Stimulated activated CD8-positive, alpha-beta memory T cell treated with anti-CD3 and anti-CD28 coated beads, Interleukin-15, amount 100 ng/mL, for 4 hours (primary cell): Measurements from ENCODE around the gene ESYT3.
"Not testable (repeated sequence)": the region's sequence is repeated elsewhere in the genome, so short reads cannot be mapped to it uniquely, and the experiment has no call there.

Source experiments
- DNase-seq, 2 donors: peaks; one replicate each; pipeline ENCODE4 v3.0.0-alpha.2; 2020; ENCODE audit warnings: low read depth in 2 of 2

ESYT3 gene

GRCh38 chr3:138460536-138461205 is 26.3 kb downstream of the ESYT3 start:
- DNase-seq = no peak

GRCh38 chr3:138461246-138461645 is 26.8 kb downstream of the ESYT3 start:
- DNase-seq = no peak

- DNase-seq = no peak
Measured at GRCh38 chr3:138461896-138462295, 27.5 kb downstream of the ESYT3 start.

DNA sequence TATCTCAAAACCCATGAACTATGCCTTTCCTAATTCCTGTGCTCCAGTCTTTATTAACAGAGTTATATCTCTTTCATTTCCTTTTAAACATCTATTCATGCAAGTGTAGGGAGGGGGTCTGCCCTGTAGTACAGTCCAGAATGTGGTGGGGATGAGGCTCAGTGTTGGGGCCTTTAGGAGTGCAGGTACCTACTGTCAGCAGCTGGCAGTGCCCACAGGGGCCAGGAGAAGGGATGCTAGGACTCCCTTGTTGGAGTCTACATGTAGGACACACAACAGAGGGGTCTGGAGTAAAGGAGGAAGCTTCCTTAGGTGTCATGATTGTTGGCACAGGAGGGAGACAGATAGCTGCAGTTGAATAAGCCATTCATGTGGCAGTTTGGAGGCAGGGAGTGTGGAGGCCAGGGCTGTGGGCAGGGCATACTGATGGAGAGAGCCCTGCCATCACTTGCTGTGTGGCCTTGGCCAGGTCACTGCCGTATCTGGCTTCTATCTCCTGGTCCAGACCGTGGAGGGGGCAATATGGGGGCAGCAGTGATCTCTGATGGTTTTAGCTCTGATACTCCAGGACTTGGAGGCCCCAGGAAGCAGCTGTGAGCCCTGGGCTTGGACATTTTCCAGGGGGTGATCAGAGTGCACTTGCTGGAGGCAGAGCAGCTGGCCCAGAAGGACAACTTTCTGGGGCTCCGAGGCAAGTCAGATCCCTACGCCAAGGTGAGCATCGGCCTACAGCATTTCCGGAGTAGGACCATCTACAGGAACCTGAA is 29.5 kb downstream of the ESYT3 start:
- DNase-seq = no peak

- DNase-seq = no peak
Measured at GRCh38 chr3:138464491-138464860, 30.1 kb downstream of the ESYT3 start.

- DNase-seq = no peak
Measured at GRCh38 chr3:138465451-138465850, 31.0 kb downstream of the ESYT3 start.

DNA sequence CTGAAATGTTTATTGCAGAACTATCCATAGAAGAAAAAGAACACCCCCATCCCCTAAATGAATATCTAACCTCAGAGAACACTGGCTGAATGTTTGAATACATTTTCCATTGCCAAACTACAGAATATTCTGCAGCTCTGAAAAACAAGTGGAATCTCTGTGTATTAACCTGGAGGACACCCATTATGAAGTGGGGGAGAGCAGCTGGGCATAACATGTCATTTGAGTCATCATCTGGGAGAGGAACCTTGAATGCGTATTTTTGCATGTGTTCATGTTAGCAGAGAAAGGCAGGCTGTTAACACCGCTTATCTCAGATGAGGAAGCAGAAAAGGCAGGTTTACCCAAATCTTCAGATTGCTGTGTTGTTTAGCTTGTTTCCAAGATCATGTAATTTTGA is 31.5 kb downstream of the ESYT3 start:
- no peak for DNase-seq

GRCh38 chr3:138467931-138468330 is 33.5 kb downstream of the ESYT3 start:
- DNase-seq = no peak

GRCh38 chr3:138468451-138468850 is 34.0 kb downstream of the ESYT3 start:
- DNase-seq = no peak

DNA sequence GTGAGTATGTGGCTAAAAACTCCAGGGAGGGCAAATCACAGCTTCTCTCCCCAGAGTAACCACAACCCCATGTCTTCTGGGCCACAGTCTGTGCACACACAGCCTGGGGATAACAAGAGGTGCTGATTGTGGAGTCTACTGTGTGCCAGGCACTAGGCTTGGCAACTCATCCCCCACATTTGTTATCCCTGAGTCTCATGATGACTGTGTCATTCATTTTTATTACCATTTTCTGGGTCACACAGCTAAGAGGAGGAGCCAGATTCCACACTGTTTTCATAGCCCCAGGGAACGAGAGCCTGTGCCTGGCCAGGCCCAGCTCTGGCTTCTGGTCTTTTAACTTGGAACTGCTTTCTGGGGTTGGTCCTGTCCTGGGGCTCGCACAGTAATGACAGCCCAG is 34.5 kb downstream of the ESYT3 start:
- DNase-seq = no peak

DNA sequence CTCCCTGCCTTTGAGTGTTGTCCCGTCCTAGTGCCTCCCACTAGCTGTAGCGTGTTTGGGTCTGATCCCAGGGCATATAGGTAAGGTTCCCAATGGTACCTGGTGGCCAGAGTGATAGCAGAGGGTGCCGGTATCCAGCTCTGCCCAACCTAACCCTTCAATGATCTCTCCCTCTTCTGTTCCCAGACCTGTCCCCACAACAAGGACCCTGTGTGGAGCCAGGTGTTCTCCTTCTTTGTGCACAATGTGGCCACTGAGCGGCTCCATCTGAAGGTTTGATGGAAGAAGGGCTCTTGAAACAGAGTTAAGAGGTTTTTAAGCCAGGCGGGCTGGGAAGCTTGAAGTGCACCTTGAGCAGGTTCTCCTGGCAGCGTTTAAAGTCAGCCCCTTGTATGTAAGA is 35.5 kb downstream of the ESYT3 start:
- no peak for DNase-seq

DNA sequence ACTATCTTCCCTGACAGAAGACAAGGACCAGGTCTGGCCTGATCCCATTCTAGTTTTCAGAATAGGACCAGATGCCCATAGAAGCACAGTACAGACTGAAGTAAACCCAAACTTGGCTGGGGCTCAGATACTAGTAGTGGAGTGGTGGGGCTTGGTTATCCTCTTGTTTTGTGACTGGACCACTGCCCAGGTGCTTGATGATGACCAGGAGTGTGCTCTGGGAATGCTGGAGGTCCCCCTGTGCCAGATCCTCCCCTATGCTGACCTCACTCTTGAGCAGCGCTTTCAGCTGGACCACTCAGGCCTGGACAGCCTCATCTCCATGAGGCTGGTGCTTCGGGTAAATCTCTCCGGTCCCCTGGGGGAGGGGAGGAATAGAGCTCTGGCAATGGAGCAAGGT is 36.3 kb downstream of the ESYT3 start:
- DNase-seq = no peak

- no peak for DNase-seq
Measured at GRCh38 chr3:138471481-138471880, 37.1 kb downstream of the ESYT3 start.

- no peak for DNase-seq
Measured at GRCh38 chr3:138472141-138472825, 37.9 kb downstream of the ESYT3 start.

GRCh38 chr3:138473391-138473790 is 39.0 kb downstream of the ESYT3 start:
- DNase-seq = no peak

- no peak for DNase-seq
Measured at GRCh38 chr3:138474163-138474562, 39.7 kb downstream of the ESYT3 start.

DNA sequence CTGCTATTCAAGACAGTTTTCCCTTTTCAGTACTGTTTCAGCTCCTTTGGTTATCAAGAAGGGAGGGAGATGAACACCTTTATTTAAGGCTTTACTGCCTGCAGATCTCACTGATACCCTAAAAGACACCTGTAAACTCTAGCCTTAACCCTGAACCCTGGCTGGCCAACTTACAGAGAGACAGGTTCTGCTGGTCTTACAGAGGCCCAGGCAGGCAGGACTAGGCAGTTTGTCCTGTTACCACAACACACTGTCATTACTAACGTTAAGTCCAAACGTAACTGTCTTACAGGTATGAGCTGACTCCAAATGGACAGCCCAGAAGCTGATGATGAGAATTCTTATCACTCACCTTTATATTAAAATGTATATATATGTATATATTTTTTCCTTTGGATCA is 42.1 kb downstream of the ESYT3 start:
- no peak for DNase-seq

GRCh38 chr3:138477120-138477519 is 42.7 kb downstream of the ESYT3 start:
- DNase-seq = no peak

DNA sequence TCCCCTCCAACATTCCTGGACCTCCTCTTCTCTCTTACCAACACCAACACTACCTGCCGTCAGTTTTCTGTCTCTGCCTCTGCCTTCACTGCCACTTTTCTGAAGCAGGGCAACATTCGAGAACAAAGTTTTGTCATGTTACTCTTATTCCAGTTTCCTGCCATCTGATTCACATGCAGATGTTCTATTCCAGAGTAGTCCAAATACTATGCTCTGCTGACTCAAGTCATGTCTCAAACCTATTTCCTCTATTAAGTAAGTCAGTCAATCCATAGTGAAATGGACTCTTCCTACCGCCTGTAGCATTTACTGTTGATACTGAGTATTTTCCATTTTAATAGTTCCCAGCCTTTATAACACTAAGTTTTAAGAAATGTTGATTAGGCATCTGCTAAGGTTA is 43.4 kb downstream of the ESYT3 start:
- no peak for DNase-seq

DNA sequence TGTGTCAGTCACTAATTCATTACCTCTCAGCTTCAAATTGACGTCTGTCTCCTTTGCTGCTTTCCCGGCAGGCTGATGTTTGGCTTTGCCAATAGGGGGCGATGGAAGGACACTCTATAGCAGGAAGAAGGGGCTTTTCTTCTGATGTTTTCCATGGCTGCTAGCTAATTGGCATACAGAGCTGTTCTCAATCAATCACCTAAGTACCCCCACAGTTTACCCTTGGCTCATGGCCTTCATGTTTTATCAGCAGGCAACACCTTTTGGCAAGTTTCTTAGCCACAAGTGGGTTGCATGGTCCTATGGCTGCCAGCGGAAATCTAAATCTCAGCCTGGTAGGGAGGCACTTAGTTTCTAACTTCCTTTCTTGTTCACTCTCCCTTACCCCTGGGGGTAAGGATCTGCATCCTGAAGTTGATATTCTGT is 45.0 kb downstream of the ESYT3 start:
- no peak for DNase-seq

DNA sequence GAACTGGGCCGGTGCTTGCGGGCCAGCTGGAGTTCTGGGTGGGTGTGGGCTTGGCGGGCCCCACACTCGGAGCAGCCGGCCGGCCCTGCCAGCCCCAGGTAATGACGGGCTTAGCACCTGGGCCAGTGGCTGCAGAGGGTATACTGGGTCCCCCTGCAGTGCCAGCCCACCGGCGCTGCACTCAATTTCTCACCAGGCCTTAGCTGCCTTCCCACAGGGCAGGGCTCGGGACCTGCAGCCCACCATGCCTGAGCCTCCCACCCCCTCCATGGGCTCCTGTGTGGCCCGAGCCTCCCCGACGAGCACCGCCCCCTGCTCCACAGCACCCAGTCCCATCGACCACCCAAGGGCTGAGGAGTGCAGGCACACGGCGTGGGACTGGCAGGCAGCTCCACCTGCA is 50.3 kb downstream of the ESYT3 start:
- DNase-seq = not testable (repeated sequence)

- not testable (repeated sequence) for DNase-seq
Measured at GRCh38 chr3:138486580-138486979, 52.2 kb downstream of the ESYT3 start.

DNA sequence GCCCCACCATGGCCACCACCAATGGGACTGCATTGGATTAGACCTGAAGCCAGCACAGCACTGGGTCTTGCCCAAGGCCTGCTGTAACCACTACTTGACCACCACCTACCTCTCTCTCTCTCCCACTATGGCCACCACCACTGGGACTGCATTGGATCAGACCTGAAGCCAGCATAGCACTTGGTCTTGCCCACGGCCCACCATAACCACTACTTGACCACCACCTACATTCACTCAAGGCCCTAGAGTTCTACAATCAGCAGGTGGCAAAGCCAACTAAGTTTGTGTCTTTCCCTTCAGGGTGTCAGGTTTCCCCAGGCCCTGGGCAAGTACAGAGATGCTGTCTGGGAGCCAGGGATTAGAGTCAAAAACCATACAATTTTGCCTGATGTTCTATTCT is 57.6 kb downstream of the ESYT3 start:
- DNase-seq = no peak
